Liver (tissue), 9 donors: ENCODE data around the gene CARS1. TPM values are rescaled to one million over a fixed set of nuclear protein-coding genes. Genes with fewer than 3 reads are reported as not detected.

Experiments
- DNase-seq: peaks from one replicate; pipeline ENCODE4 v3.0.0-alpha.2; 2017; ENCODE audit warnings: low spot score
- H3K27ac ChIP-seq, 2 donors: one replicate each; pipeline ENCODE4 v1.7.0; 2013; ENCODE audit warnings: inconsistent platforms in 2 of 2, low read length in 2 of 2, control low read depth in 1 of 2, low read depth in 1 of 2, mild to moderate bottlenecking in 1 of 2
- H3K27me3 ChIP-seq, 4 donors: one replicate each; pipeline versions ENCODE4 v1.6.1 to v1.7.0; 2013; ENCODE audit warnings: low read length in 3 of 4, inconsistent platforms in 1 of 4, mild to moderate bottlenecking in 1 of 4, moderate library complexity in 1 of 4; ENCODE audit not compliant: control insufficient read depth in 4 of 4, insufficient read depth in 4 of 4
- H3K36me3 ChIP-seq, 4 donors: one replicate each; pipeline versions ENCODE4 v1.6.1 to v1.7.0; 2013; ENCODE audit warnings: low read length in 3 of 4, mild to moderate bottlenecking in 3 of 4, low read depth in 1 of 4, moderate library complexity in 1 of 4; ENCODE audit not compliant: control insufficient read depth in 4 of 4, insufficient read depth in 3 of 4
- H3K4me1 ChIP-seq, 4 donors: one replicate each; pipeline versions ENCODE4 v1.6.1 to v1.7.0; 2013; ENCODE audit warnings: low read length in 3 of 4, mild to moderate bottlenecking in 3 of 4, moderate library complexity in 1 of 4; ENCODE audit not compliant: control insufficient read depth in 4 of 4, insufficient read depth in 4 of 4
- H3K4me3 ChIP-seq, 3 donors: one replicate each; pipeline versions ENCODE4 v1.6.1 to v1.7.0; 2013; ENCODE audit warnings: low read length in 3 of 3, control low read depth in 1 of 3, low read depth in 1 of 3, mild to moderate bottlenecking in 1 of 3
- H3K9ac ChIP-seq, 2 donors: one replicate each; pipeline ENCODE4 v1.7.0; 2013; ENCODE audit warnings: low read length in 2 of 2, mild to moderate bottlenecking in 2 of 2, moderate library complexity in 2 of 2, control low read depth in 1 of 2, low read depth in 1 of 2
- H3K9me3 ChIP-seq, 4 donors: one replicate each; pipeline versions ENCODE4 v1.6.1 to v1.7.0; 2013; ENCODE audit warnings: low read length in 3 of 4; ENCODE audit not compliant: control insufficient read depth in 4 of 4
- FOXA1 ChIP-seq: IDR thresholded peaks from 2 replicates; pipeline ENCODE4 v1.6.1; 2016; ENCODE audit warnings: antibody characterized with exemption
- FOXA2 ChIP-seq: IDR thresholded peaks from 2 replicates; pipeline ENCODE4 v1.6.1; 2016; ENCODE audit warnings: antibody characterized with exemption
- GABPA ChIP-seq, 2 donors: IDR thresholded peaks in 1 of 2; conservative IDR thresholded peaks in 1 of 2; 2 replicates each; pipeline ENCODE4 v1.6.1; 2016; ENCODE audit warnings: antibody characterized with exemption in 2 of 2, mild to moderate bottlenecking in 1 of 2, moderate library complexity in 1 of 2
- MAX ChIP-seq: IDR thresholded peaks from 2 replicates; pipeline ENCODE4 v1.6.1; 2016; ENCODE audit warnings: antibody characterized with exemption
- NR2F2 ChIP-seq: IDR thresholded peaks from 2 replicates; pipeline ENCODE4 v1.6.1; 2016; ENCODE audit warnings: antibody characterized with exemption
- RAD21 ChIP-seq, 2 donors: IDR thresholded peaks; 2 replicates each; pipeline ENCODE4 v1.6.1; 2016; ENCODE audit warnings: antibody characterized with exemption in 2 of 2, mild to moderate bottlenecking in 2 of 2
- RXRA ChIP-seq, 2 donors: IDR thresholded peaks; 2 replicates each; pipeline ENCODE4 v1.6.1; 2017 to 2018; ENCODE audit warnings: antibody characterized with exemption in 2 of 2, mild to moderate bottlenecking in 1 of 2
- TAF1 ChIP-seq: conservative IDR thresholded peaks from 2 replicates; pipeline ENCODE4 v1.6.1; 2016; ENCODE audit warnings: antibody characterized with exemption, mild to moderate bottlenecking
- WGBS: extraction: QIAGEN DNeasy Blood & Tissue Kit; methylation state at CpG from one replicate; pipeline ENCODE4 v1.1.7; 2013; 5-methylcytosine and 5-hydroxymethylcytosine counted together
- polyA plus RNA-seq, 2 donors: library from polyadenylated mRNA; stranded (reverse) in 1 of 2; unstranded in 1 of 2; fragments of 200-250 nt in 1 of 2; fragments of >200 nt in 1 of 2; fragmentation: Nextera tagmentation in 1 of 2; extraction: Ambion mirVana in 1 of 2; gene quantifications; one replicate each; pipeline versions ENCODE4 v1.2.1 to v1.2.3, GENCODE V29; 2013 to 2015
- total RNA-seq, 2 donors: library from RNA; depleted of rRNA; stranded (reverse); fragments of >200 nt; gene quantifications; one replicate each; pipeline ENCODE4 v1.2.3, GENCODE V29; 2014
- TF ChIP-seq, protein P1 (sequence below): fragments of 150-350 bp; IDR thresholded peaks from 2 replicates; pipeline ENCODE4 v1.5.1; 2017; ENCODE audit warnings: improper control_type of control experiment, low read depth, low read length; ENCODE audit not compliant: missing input control
- TF ChIP-seq, protein P2 (sequence below): IDR thresholded peaks from 2 replicates; pipeline ENCODE4 v1.6.1; 2016; ENCODE audit warnings: antibody characterized with exemption
- TF ChIP-seq, protein P3 (sequence below): IDR thresholded peaks from 2 replicates; pipeline ENCODE4 v1.6.1; 2016; ENCODE audit warnings: antibody characterized with exemption, mild to moderate bottlenecking
- donor health status: healthy.
- donor health status: healthy.
- donor health status: healthy.
- donor health status: healthy.
- donor health status: healthy.

The CARS1 gene
- total and polyA plus RNA-seq, 4 donors = 15.2 to 40.1 (median 22.1) TPM

DNA sequence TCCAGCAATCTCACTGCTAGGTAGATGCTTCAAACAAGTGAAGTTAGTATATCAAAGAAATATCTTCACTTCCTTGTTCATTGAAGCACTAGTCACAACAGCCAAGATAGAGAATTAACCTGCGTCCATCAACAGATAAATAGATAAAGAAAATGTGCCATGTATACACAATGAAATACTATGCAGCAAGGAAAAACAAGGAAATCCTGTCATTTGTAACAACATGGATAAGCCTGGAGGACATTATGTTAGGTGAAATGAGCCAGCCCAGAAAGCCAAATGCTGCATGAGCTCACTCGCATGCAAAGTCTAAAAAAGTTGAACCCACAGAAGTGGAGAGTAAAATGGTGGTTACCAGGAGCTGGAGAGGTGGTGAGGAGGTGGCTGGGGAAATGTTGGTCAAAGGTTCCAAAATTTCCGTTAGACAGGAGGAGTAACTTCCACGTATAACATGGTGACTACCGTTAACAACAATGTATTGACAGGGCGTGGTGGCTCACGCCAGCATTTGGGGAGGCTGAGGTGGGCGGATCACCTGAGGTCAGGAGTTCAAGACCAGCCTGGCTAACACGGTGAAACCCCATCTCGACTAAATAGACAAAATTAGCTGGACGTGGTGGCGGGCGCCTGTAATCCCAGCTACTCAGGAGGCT lies 23.6 kb upstream of the CARS1 start:
- 85% methylated on average over 13 of the region's 13 CpGs for WGBS
- TF ChIP-seq FOXA2 = no peak
- no peak for TF ChIP-seq GABPA (IDR thresholded peaks at IDR 0.05 in 1 of 2, conservative IDR thresholded peaks at IDR 0.05 in 1 of 2)
- no peak for TF ChIP-seq MAX
- Histone ChIP-seq H3K4me3 (no peak overlapping the region), H3K36me3 (no peaks in the 10 kb centered on the region), H3K9ac (no peak overlapping the region), H3K27me3 (no peaks in the 10 kb centered on the region), H3K4me1 (no peaks in the 10 kb centered on the region), H3K27ac (no peak overlapping the region), H3K9me3 (no peaks in the 10 kb centered on the region)
- no peak for DNase-seq

DNA sequence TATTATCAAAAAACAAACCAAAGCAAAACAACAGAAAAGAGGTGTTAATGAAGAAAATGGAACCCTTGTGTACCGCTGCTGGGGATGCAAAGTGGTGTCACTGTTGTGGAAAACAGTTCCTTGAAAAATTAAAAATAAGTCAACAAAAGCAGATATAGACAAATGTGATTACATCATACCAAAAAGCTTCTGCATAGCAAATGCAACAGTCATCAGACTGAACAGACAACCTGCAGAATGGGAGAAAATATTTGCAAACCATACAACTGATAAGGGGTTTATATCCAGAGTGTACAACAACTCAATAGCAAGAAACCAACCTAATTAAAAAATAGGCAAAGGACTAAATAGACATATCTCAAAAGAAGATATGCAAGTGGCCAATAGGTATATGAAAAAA lies 22.9 kb upstream of the CARS1 start:
- no peak overlapping the region for H3K27ac ChIP-seq
- no peaks in the 10 kb centered on the region for H3K4me1 ChIP-seq
- DNase-seq = no peak
- no peaks in the 10 kb centered on the region for H3K36me3 ChIP-seq
- TF ChIP-seq, protein P1, sequence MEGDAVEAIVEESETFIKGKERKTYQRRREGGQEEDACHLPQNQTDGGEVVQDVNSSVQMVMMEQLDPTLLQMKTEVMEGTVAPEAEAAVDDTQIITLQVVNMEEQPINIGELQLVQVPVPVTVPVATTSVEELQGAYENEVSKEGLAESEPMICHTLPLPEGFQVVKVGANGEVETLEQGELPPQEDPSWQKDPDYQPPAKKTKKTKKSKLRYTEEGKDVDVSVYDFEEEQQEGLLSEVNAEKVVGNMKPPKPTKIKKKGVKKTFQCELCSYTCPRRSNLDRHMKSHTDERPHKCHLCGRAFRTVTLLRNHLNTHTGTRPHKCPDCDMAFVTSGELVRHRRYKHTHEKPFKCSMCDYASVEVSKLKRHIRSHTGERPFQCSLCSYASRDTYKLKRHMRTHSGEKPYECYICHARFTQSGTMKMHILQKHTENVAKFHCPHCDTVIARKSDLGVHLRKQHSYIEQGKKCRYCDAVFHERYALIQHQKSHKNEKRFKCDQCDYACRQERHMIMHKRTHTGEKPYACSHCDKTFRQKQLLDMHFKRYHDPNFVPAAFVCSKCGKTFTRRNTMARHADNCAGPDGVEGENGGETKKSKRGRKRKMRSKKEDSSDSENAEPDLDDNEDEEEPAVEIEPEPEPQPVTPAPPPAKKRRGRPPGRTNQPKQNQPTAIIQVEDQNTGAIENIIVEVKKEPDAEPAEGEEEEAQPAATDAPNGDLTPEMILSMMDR = no peak
- H3K4me3 ChIP-seq = no peak overlapping the region
- WGBS = 87% methylated on average over 1 of the region's 1 CpG
- no peaks in the 10 kb centered on the region for H3K9me3 ChIP-seq
- H3K27me3 ChIP-seq = no peaks in the 10 kb centered on the region
- H3K9ac ChIP-seq = no peak overlapping the region

DNA sequence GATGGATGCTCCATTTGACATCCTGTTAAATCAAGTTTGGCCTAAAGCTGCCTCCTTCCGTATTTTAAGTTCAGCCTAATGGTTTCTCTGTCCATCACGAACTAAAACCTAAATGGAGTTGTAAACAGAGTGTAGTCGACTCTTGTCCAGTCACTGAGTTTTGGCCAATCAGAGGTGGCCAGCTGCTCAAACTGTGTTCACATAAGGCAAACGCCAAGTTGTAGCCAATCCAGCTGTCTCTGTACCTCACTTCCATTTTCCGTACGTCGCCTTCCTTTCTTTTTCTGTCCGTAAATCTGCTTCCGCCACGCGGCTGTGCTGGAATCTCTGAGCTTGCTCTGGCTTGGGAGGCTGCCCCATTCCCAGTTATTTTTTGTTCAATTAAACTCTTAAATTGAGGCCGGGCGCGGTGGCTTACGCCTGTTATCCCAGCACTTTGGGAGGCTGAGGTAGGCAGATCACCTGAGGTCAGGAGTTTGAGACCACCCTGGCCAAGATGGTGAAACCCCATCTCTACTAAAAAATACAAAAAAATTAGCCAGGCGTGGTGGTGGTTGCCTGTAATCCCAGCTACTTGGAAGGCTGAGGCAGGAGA lies 20.7 kb upstream of the CARS1 start:
- Histone ChIP-seq H3K27ac (no peak overlapping the region), H3K27me3 (no peaks in the 10 kb centered on the region), H3K4me3 (no peak overlapping the region), H3K36me3 (no peaks in the 10 kb centered on the region), H3K4me1 (no peaks in the 10 kb centered on the region), H3K9me3 (no peaks in the 10 kb centered on the region), H3K9ac (no peak overlapping the region)
- 90% methylated on average over 16 of the region's 16 CpGs for WGBS
- no peak for DNase-seq
- no peak for TF ChIP-seq TAF1
- no peak for TF ChIP-seq RAD21 (IDR thresholded peaks at IDR 0.05)
- TF ChIP-seq, protein P2, sequence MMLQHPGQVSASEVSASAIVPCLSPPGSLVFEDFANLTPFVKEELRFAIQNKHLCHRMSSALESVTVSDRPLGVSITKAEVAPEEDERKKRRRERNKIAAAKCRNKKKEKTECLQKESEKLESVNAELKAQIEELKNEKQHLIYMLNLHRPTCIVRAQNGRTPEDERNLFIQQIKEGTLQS = no peak
- no peak for TF ChIP-seq RXRA (IDR thresholded peaks at IDR 0.05)
- TF ChIP-seq, protein P1 = no peak
- TF ChIP-seq, protein P3, sequence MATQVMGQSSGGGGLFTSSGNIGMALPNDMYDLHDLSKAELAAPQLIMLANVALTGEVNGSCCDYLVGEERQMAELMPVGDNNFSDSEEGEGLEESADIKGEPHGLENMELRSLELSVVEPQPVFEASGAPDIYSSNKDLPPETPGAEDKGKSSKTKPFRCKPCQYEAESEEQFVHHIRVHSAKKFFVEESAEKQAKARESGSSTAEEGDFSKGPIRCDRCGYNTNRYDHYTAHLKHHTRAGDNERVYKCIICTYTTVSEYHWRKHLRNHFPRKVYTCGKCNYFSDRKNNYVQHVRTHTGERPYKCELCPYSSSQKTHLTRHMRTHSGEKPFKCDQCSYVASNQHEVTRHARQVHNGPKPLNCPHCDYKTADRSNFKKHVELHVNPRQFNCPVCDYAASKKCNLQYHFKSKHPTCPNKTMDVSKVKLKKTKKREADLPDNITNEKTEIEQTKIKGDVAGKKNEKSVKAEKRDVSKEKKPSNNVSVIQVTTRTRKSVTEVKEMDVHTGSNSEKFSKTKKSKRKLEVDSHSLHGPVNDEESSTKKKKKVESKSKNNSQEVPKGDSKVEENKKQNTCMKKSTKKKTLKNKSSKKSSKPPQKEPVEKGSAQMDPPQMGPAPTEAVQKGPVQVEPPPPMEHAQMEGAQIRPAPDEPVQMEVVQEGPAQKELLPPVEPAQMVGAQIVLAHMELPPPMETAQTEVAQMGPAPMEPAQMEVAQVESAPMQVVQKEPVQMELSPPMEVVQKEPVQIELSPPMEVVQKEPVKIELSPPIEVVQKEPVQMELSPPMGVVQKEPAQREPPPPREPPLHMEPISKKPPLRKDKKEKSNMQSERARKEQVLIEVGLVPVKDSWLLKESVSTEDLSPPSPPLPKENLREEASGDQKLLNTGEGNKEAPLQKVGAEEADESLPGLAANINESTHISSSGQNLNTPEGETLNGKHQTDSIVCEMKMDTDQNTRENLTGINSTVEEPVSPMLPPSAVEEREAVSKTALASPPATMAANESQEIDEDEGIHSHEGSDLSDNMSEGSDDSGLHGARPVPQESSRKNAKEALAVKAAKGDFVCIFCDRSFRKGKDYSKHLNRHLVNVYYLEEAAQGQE = no peak
- no peak for TF ChIP-seq NR2F2
- no peak for TF ChIP-seq FOXA1
